Erythroblast (primary cell): ENCODE data around the gene PDAP1.

ENCODE experiments used
- GATA1 ChIP-seq: IDR thresholded peaks from 2 replicates; pipeline ENCODE4 v1.6.1; 2011; ENCODE audit warnings: low read depth, mild to moderate bottlenecking, control low read depth, low read length, moderate library complexity
- POLR2A ChIP-seq: IDR thresholded peaks from 2 replicates; pipeline ENCODE4 v1.6.1; 2011; ENCODE audit warnings: mild to moderate bottlenecking, low read length

GRCh38 chr7:99363286-99363685, 45.1 kb downstream of the PDAP1 start:
- TF ChIP-seq POLR2A (no peak), GATA1 (no peak)
